K562 (cell line): ENCODE measurements around the gene NPEPL1. TPM values are rescaled to one million over a fixed set of nuclear protein-coding genes. Genes with fewer than 3 reads are reported as not detected.

ENCODE experiments used
- ATAC-seq: fragments of 200-7000 bp; cut with Tn5 transposase; 3 replicates; pipeline ENCODE4 v1.9.1; 2020; ENCODE audit warnings: moderate library complexity
- BruUV-seq: library from RNA; stranded (reverse); fragments of 400-500 nt; replicated peaks from 2 replicates; lab custom pipeline; 2021; lab: Mats Ljungman, UMichigan
- CTCF ChIA-PET: fragments of 300-600 bp; formaldehyde crosslinking; extraction: SDS; loops from one replicate; lab custom pipeline; 2021; ENCODE audit warnings: low intra/inter-chr PET ratio; lab: Yijun Ruan, JAX
- POLR2A ChIA-PET: fragments of 300-600, 350-650 bp; sonication (Branson Sonifier 250); formaldehyde crosslinking; extraction: SDS; loops from one replicate; lab custom pipeline; 2021; ENCODE audit warnings: antibody characterized with exemption, inconsistent platforms; lab: Yijun Ruan, JAX
- DNase-seq, 4 experiments: peaks; one replicate each; pipeline versions ENCODE4 v3.0.0 to v3.0.0-alpha.2; 2011 to 2018; ENCODE audit warnings: low spot score in 3 of 4, mixed read lengths in 3 of 4; ENCODE audit errors: extremely low read depth in 1 of 4
- FAIRE-seq: peaks from 2 replicates; lab custom pipeline; 2011; peaks lifted over from hg19 to GRCh38; lab: Jason Lieb, UNC
- H2AFZ ChIP-seq: 2 replicates; pipeline ENCODE4 v1.6.0; 2011; ENCODE audit warnings: low read depth, low read length, control low read depth, inconsistent platforms
- H3K27ac ChIP-seq: fragments of 200-600 bp; 3 replicates; pipeline ENCODE4 v1.8.0; 2011; ENCODE audit warnings: low read depth, mild to moderate bottlenecking, control low read depth, inconsistent platforms, low read length, moderate library complexity, mixed read lengths; ENCODE audit errors: extremely low read depth
- H3K27me3 ChIP-seq, 2 experiments: fragments of 300-600 bp in 1 of 2; 2 replicates in 1 of 2; 3 replicates in 1 of 2; pipeline versions ENCODE4 v1.6.0 to v1.8.0; 2011; ENCODE audit warnings: inconsistent platforms in 2 of 2, low read length in 2 of 2, mild to moderate bottlenecking in 1 of 2, mixed read lengths in 1 of 2, moderate library complexity in 1 of 2; ENCODE audit not compliant: control insufficient read depth in 2 of 2, insufficient read depth in 2 of 2
- H3K36me3 ChIP-seq: fragments of 300-600 bp; 3 replicates; pipeline ENCODE4 v1.8.0; 2011; ENCODE audit warnings: mild to moderate bottlenecking, low read length, inconsistent platforms; ENCODE audit not compliant: control insufficient read depth, insufficient read depth
- H3K4me1 ChIP-seq, 2 experiments: fragments of 200-600 bp in 1 of 2; replicated peaks in 1 of 2; 2 replicates in 1 of 2; 3 replicates in 1 of 2; pipeline versions ENCODE4 v1.5.1 to v1.8.0; 2011; ENCODE audit warnings: inconsistent platforms in 2 of 2, low read length in 2 of 2, mild to moderate bottlenecking in 1 of 2, mixed read lengths in 1 of 2, moderate library complexity in 1 of 2; ENCODE audit not compliant: control insufficient read depth in 2 of 2, insufficient read depth in 2 of 2
- H3K4me2 ChIP-seq: 2 replicates; pipeline ENCODE4 v1.6.1; 2011; ENCODE audit warnings: low read length, control low read depth, inconsistent platforms, mixed read lengths; ENCODE audit not compliant: insufficient read depth
- H3K4me3 ChIP-seq: fragments of 200-600 bp; sonication (generic), shearing (Covaris generic); 2 replicates; pipeline ENCODE4 v1.5.1; 2016; ENCODE audit warnings: control low read depth, inconsistent platforms
- H3K79me2 ChIP-seq: fragments of 200-600 bp; 3 replicates; pipeline ENCODE4 v1.8.0; 2011; ENCODE audit warnings: low read length, inconsistent platforms; ENCODE audit not compliant: control insufficient read depth, insufficient read depth
- H3K9ac ChIP-seq, 2 experiments: 2 replicates each; pipeline versions ENCODE4 v1.6.0 to v1.6.1; 2011; ENCODE audit warnings: low read depth in 2 of 2, low read length in 2 of 2, control low read depth in 1 of 2, inconsistent platforms in 1 of 2, mild to moderate bottlenecking in 1 of 2, mixed read lengths in 1 of 2; ENCODE audit not compliant: insufficient read depth in 1 of 2
- H3K9me1 ChIP-seq: one replicate; pipeline ENCODE4 v1.6.0; 2011; ENCODE audit warnings: inconsistent platforms, mild to moderate bottlenecking, low read length, moderate library complexity; ENCODE audit not compliant: control insufficient read depth, insufficient read depth
- H3K9me3 ChIP-seq: replicated peaks from 2 replicates; pipeline ENCODE4 v1.5.1; 2011; ENCODE audit warnings: low read depth, low read length, inconsistent platforms; ENCODE audit not compliant: control insufficient read depth, insufficient read depth
- H4K20me1 ChIP-seq: replicated peaks from 2 replicates; pipeline ENCODE4 v1.6.1; 2011; ENCODE audit warnings: low read length, inconsistent platforms, mixed read lengths; ENCODE audit not compliant: control insufficient read depth, insufficient read depth
- AFF1 ChIP-seq, 2 experiments: fragments of 450-650 bp; IDR thresholded peaks; 2 replicates each; pipeline ENCODE4 v1.6.1; 2018; ENCODE audit warnings: mild to moderate bottlenecking in 2 of 2, low read depth in 1 of 2; ENCODE audit not compliant: partially characterized antibody in 2 of 2
- BCL6 ChIP-seq: fragments of 250-450 bp; sonication (Bioruptor Pico); IDR thresholded peaks from 2 replicates; pipeline ENCODE4 v1.4.0; 2020
- COPS2 ChIP-seq: fragments of 450-650 bp; conservative IDR thresholded peaks from 2 replicates; pipeline ENCODE4 v1.6.1; 2016; ENCODE audit warnings: mild to moderate bottlenecking, moderate library complexity
- EGR1 ChIP-seq: fragments of 450-650 bp; conservative IDR thresholded peaks from 2 replicates; pipeline ENCODE4 v1.6.1; 2017; ENCODE audit warnings: mild to moderate bottlenecking
- ETS2 ChIP-seq: IDR thresholded peaks from 2 replicates; pipeline ENCODE4 v1.6.1; 2016; ENCODE audit warnings: borderline replicate concordance, missing genetic modification characterization, mild to moderate bottlenecking, moderate library complexity, missing compliant biosample characterization; ENCODE audit not compliant: poor library complexity, severe bottlenecking
- KLF6 ChIP-seq: fragments of 250-450 bp; sonication (Bioruptor Pico); IDR thresholded peaks from 2 replicates; pipeline ENCODE4 v1.4.0; 2020; ENCODE audit warnings: mild to moderate bottlenecking, moderate library complexity, borderline replicate concordance
- POLR2AphosphoS2 ChIP-seq: IDR thresholded peaks from 2 replicates; pipeline ENCODE4 v1.6.1; 2012; ENCODE audit warnings: low read length, improper control_type of control experiment
- PRMT5 ChIP-seq: sonication (generic); formaldehyde crosslinking; IDR thresholded peaks from 2 replicates; pipeline ENCODE4 v1.5.0; 2020; ENCODE audit warnings: missing genetic modification reagents
- RFX5 ChIP-seq: IDR thresholded peaks from 2 replicates; pipeline ENCODE4 v1.6.1; 2011; ENCODE audit warnings: low read depth, mild to moderate bottlenecking, improper control_type of control experiment, low read length
- RFX7 ChIP-seq: fragments of 250-450 bp; sonication (Bioruptor Pico); IDR thresholded peaks from 2 replicates; pipeline ENCODE4 v1.5.1; 2021; ENCODE audit warnings: mild to moderate bottlenecking
- SAFB2 ChIP-seq: fragments of 200-400 bp; formaldehyde crosslinking; IDR thresholded peaks from 2 replicates; pipeline ENCODE4 v1.6.1; 2018; ENCODE audit warnings: borderline replicate concordance, low read length, low read depth, moderate library complexity; ENCODE audit not compliant: severe bottlenecking
- SFPQ ChIP-seq: fragments of 200-400 bp; formaldehyde crosslinking; IDR thresholded peaks from 2 replicates; pipeline ENCODE4 v1.6.1; 2017; ENCODE audit warnings: mild to moderate bottlenecking, low read depth, low read length, moderate library complexity
- SMC3 ChIP-seq: conservative IDR thresholded peaks from 2 replicates; pipeline ENCODE4 v1.6.1; 2011; ENCODE audit warnings: low read depth, low read length, improper control_type of control experiment; ENCODE audit not compliant: insufficient read depth
- SPI1 ChIP-seq: IDR thresholded peaks from 2 replicates; pipeline ENCODE4 v1.6.1; 2011; ENCODE audit warnings: low read depth, low read length, control low read depth, borderline replicate concordance
- TRIM24 ChIP-seq, 2 experiments: fragments of 450-650 bp; IDR thresholded peaks; 2 replicates each; pipeline ENCODE4 v1.6.1; 2016
- ZNF143 ChIP-seq: sonication (generic); formaldehyde crosslinking; IDR thresholded peaks from 2 replicates; pipeline ENCODE4 v1.9.0; 2022; ENCODE audit warnings: mild to moderate bottlenecking, missing genetic modification reagents
- ZNF23 ChIP-seq: fragments of 250-450 bp; sonication (Bioruptor Pico); IDR thresholded peaks from 2 replicates; pipeline ENCODE4 v1.4.0; 2020; ENCODE audit warnings: mild to moderate bottlenecking
- WGBS: fragments of 100-300 bp; shearing (Covaris generic); methylation state at CpG from one replicate; pipeline ENCODE4 v1.1.6; 2016; ENCODE audit warnings: low coverage, mixed read lengths; ENCODE audit not compliant: insufficient coverage; ENCODE audit errors: missing lambda C conversion rate; 5-methylcytosine and 5-hydroxymethylcytosine counted together
- in situ Hi-C: fragments of 300-500 bp; cut with MboI; formaldehyde crosslinking; loops from 4 replicates; pipeline ENCODE4 v1.15.0; 2018; ENCODE audit warnings: inconsistent platforms, mixed read lengths
- intact Hi-C: fragments of 100-400 bp; cut with micrococcal nuclease; formaldehyde crosslinking; loops from 2 replicates; pipeline ENCODE4 v1.14.2; 2022
- polyA plus RNA-seq, 8 experiments: library from polyadenylated mRNA; depleted of rRNA in 4 of 8; stranded (reverse) in 5 of 8; unstranded in 3 of 8; fragments of >200 nt; fragmentation: Nextera tagmentation in 2 of 8; fragmentation: Illumina TruSeq in 1 of 8; extraction: Ambion mirVana in 2 of 8; extraction: Trizol in 1 of 8; gene quantifications; 2 replicates each; pipeline versions ENCODE4 v1.2.1 to v1.2.3, GENCODE V29; 2011 to 2014; ENCODE audit warnings: inconsistent platforms in 1 of 8, missing spikeins in 1 of 8
- total RNA-seq, 7 experiments: library from RNA; depleted of rRNA in 6 of 7; stranded (reverse); fragments of >200 nt in 6 of 7; fragmentation: Illumina TruSeq in 2 of 7; extraction: Trizol in 2 of 7; gene quantifications; 2 replicates each; pipeline versions ENCODE4 v1.2.1 to v1.2.3, GENCODE V29; 2011 to 2021; ENCODE audit warnings: low replicate concordance in 1 of 7

The NPEPL1 gene
- total and polyA plus RNA-seq, 9 of the 15 experiments (the other 6 are each of a cell fraction or from before 2014, with no cell fraction given): 0.04 to 5.6 (median 0.94) TPM

GRCh38 chr20:58743929-58744534 lies 51.4 kb downstream of the NPEPL1 start (continued):
- no peak for TF ChIP-seq SFPQ
- TF ChIP-seq EGR1: no peak
- no peak for TF ChIP-seq COPS2
- TF ChIP-seq ETS2 (tag): no peak
- no peak for TF ChIP-seq POLR2AphosphoS2

GRCh38 chr20:58744836-58745235 lies 52.2 kb downstream of the NPEPL1 start:
- Histone ChIP-seq H3K4me2 (no peak overlapping the region), H3K4me1 (no peaks in the 10 kb centered on the region), H3K9me3 (no peaks in the 10 kb centered on the region), H2AFZ (no peak overlapping the region), H4K20me1 (no peaks in the 10 kb centered on the region; the same call in 1 of the 2 replicates), H3K27ac (no peak overlapping the region), H3K36me3 (no peaks in the 10 kb centered on the region), H3K27me3 (peaks cover 0 to 32% of the 10 kb centered on the region in 2 experiments; a peak in 3 of 5 replicates), H3K79me2 (no peaks in the 10 kb centered on the region), H3K9me1 (no peaks in the 10 kb centered on the region), H3K4me3 (no peak overlapping the region), H3K9ac (no peak overlapping the region)
- ChIA-PET POLR2A (interaction anchor here (0.6 to 1.2 kb wide), 2 partner anchors 18 to 536 kb away, joined by 3 read pairs; no protein-coding TSS in a partner anchor), CTCF (no interaction called here)
- DNase-seq (no peak), ATAC-seq (no peak), FAIRE-seq (no peak)
- in situ Hi-C loops: no loop called here
- BruUV-seq: no TSS peak
- WGBS: 0% methylated on average over 1 of the region's 1 CpG
- intact Hi-C loops: no loop called here
- TF ChIP-seq RFX7 (no peak), SMC3 (no peak), SPI1 (no peak), PRMT5 (CRISPR knock-in tag) (no peak), ZNF23 (CRISPR knock-in tag) (no peak), BCL6 (no peak), RFX5 (no peak), TRIM24 (IDR thresholded peaks at IDR 0.05) (no peak), ZNF143 (CRISPR knock-in tag) (no peak), KLF6 (CRISPR knock-in tag) (no peak), AFF1 (IDR thresholded peaks at IDR 0.05; ENCODE audit: low read depth in 1 of 2, partially characterized antibody in 2 of 2) (no peak), SAFB2 (no peak)
